ENCODE data around the gene PDE4D.

- no peak for TF ChIP-seq EZH2 (IDR thresholded peaks at IDR 0.05; ENCODE audit: insufficient read depth, poor library complexity, severe bottlenecking)
- TF ChIP-seq EZH2phosphoT487 (IDR thresholded peaks at IDR 0.05; ENCODE audit: insufficient read depth, low read depth), result no peak
Observed at GRCh38 chr5:58980890-58981289, 912.6 kb downstream of the PDE4D start.

Measured in GM23248 (cell line).